GM12873 (cell line): Measurements from ENCODE around the gene CFAP77.

Source experiments
- CTCF ChIP-seq: IDR thresholded peaks from 2 replicates; pipeline ENCODE4 v1.5.1; 2012; ENCODE audit warnings: low read depth, mild to moderate bottlenecking, moderate library complexity, low read length, control low read depth; ENCODE audit not compliant: insufficient read depth; ENCODE audit errors: missing control alignments

Gene CFAP77

GRCh38 chr9:132595319-132595718 is 185.3 kb downstream of the CFAP77 start:
- TF ChIP-seq CTCF: no peak

GRCh38 chr9:132596200-132596599 is 186.2 kb downstream of the CFAP77 start:
- no peak for TF ChIP-seq CTCF

GRCh38 chr9:132597073-132597775 is 187.2 kb downstream of the CFAP77 start:
- TF ChIP-seq CTCF: no peak

GRCh38 chr9:132600326-132600984 is 190.4 kb downstream of the CFAP77 start:
- TF ChIP-seq CTCF: no peak

GRCh38 chr9:132602207-132602606 is 192.2 kb downstream of the CFAP77 start:
- TF ChIP-seq CTCF: no peak

- no peak for TF ChIP-seq CTCF
These were observed 195.4 kb downstream of the CFAP77 start for GRCh38 chr9:132605387-132605786.

GRCh38 chr9:132606066-132606465 is 196.1 kb downstream of the CFAP77 start:
- no peak for TF ChIP-seq CTCF
